Right lobe of liver (tissue), 4 donors: ENCODE measurements around the gene SREBF2.

Experiments
- POLR2A ChIP-seq: fragments of 450-650 bp; IDR thresholded peaks from one replicate; pipeline ENCODE4 v1.6.1; 2017; ENCODE audit warnings: antibody characterized with exemption, mild to moderate bottlenecking
- TF ChIP-seq, protein P1 (sequence below), 4 donors: fragments of 200-600 bp in 3 of 4; fragments of 450-650 bp in 1 of 4; IDR thresholded peaks; one replicate each; pipeline versions ENCODE4 v1.5.1 to v1.8.0; 2016 to 2022; ENCODE audit warnings: antibody characterized with exemption in 4 of 4, mild to moderate bottlenecking in 2 of 4
- donor health status: DM: no; HTN: no; CAD: no.
- donor health status: DM: no; HTN: no; CAD: no.
- donor health status: DM: no; HTN: yes; CAD: no.

DNA sequence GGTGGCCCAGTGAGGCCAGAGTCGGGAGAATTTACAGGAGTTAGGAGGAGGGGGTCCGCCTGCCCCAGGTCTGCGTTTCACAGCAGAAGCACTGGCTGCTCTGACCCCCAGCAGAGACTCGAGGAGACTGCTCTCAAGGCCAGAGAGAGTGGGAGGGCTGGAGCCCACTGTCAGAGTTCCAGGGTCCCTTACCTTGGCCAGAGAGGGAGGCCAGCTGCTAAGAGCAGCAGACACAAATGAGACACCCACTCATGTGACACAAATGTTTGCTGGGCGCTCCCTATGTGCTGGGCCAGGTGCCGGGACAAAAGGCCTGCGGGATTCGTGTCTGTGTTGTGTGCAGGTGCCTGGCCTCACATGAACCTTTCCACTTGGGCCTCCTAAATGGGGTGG lies 96.5 kb downstream of the SREBF2 start:
- TF ChIP-seq, protein P1, sequence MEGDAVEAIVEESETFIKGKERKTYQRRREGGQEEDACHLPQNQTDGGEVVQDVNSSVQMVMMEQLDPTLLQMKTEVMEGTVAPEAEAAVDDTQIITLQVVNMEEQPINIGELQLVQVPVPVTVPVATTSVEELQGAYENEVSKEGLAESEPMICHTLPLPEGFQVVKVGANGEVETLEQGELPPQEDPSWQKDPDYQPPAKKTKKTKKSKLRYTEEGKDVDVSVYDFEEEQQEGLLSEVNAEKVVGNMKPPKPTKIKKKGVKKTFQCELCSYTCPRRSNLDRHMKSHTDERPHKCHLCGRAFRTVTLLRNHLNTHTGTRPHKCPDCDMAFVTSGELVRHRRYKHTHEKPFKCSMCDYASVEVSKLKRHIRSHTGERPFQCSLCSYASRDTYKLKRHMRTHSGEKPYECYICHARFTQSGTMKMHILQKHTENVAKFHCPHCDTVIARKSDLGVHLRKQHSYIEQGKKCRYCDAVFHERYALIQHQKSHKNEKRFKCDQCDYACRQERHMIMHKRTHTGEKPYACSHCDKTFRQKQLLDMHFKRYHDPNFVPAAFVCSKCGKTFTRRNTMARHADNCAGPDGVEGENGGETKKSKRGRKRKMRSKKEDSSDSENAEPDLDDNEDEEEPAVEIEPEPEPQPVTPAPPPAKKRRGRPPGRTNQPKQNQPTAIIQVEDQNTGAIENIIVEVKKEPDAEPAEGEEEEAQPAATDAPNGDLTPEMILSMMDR (IDR thresholded peaks at IDR 0.05) = no peak
- no peak for TF ChIP-seq POLR2A
